ENCODE measurements around the gene SLC25A26.
"Not testable (repeated sequence)": the region's sequence is repeated elsewhere in the genome, so short reads cannot be mapped to it uniquely, and the experiment has no call there.

The SLC25A26 gene

GRCh38 chr3:66226093-66226492 is 5.3 kb downstream of the SLC25A26 start:
- H3K4me3 ChIP-seq (ENCODE audit: low read depth, low read length); H3K9me3 ChIP-seq (ENCODE audit: control insufficient read depth, insufficient read depth, low read length); H3K9ac ChIP-seq (ENCODE audit: low read depth, low read length); H3K27ac ChIP-seq (ENCODE audit: low read depth, low read length); H3K4me1 ChIP-seq (ENCODE audit: control insufficient read depth, insufficient read depth, low read length); H3K27me3 ChIP-seq (ENCODE audit: control insufficient read depth, insufficient read depth, low read length): not testable (repeated sequence)
- H3K36me3 ChIP-seq (ENCODE audit: control insufficient read depth, insufficient read depth, low read length), result peaks cover 12% of the 10 kb centered on the region; the same call in 1 of the 2 replicates

GRCh38 chr3:66227051-66227450 is 6.2 kb downstream of the SLC25A26 start:
- Histone ChIP-seq H3K27me3 (ENCODE audit: control insufficient read depth, insufficient read depth, low read length) (no peaks in the 10 kb centered on the region), H3K4me3 (ENCODE audit: low read depth, low read length) (no peak overlapping the region), H3K4me1 (ENCODE audit: control insufficient read depth, insufficient read depth, low read length) (no peaks in the 10 kb centered on the region), H3K9me3 (ENCODE audit: control insufficient read depth, insufficient read depth, low read length) (no peaks in the 10 kb centered on the region), H3K27ac (ENCODE audit: low read depth, low read length) (no peak overlapping the region), H3K9ac (ENCODE audit: low read depth, low read length) (no peak overlapping the region), H3K36me3 (ENCODE audit: control insufficient read depth, insufficient read depth, low read length) (peaks cover 12% of the 10 kb centered on the region; the same call in 1 of the 2 replicates)

GRCh38 chr3:66227915-66228314 is 7.1 kb downstream of the SLC25A26 start:
- Histone ChIP-seq H3K4me3 (ENCODE audit: low read depth, low read length) (no peak overlapping the region), H3K9me3 (ENCODE audit: control insufficient read depth, insufficient read depth, low read length) (no peaks in the 10 kb centered on the region), H3K36me3 (ENCODE audit: control insufficient read depth, insufficient read depth, low read length) (peaks cover 7% of the 10 kb centered on the region; the same call in 1 of the 2 replicates), H3K4me1 (ENCODE audit: control insufficient read depth, insufficient read depth, low read length) (no peaks in the 10 kb centered on the region), H3K27me3 (ENCODE audit: control insufficient read depth, insufficient read depth, low read length) (no peaks in the 10 kb centered on the region), H3K9ac (ENCODE audit: low read depth, low read length) (no peak overlapping the region), H3K27ac (ENCODE audit: low read depth, low read length) (no peak overlapping the region)

- H3K36me3 ChIP-seq (ENCODE audit: control insufficient read depth, insufficient read depth, low read length), result no peaks in the 10 kb centered on the region
- H3K9me3 ChIP-seq (ENCODE audit: control insufficient read depth, insufficient read depth, low read length), result no peaks in the 10 kb centered on the region
- no peak overlapping the region for H3K4me3 ChIP-seq (ENCODE audit: low read depth, low read length)
- H3K27me3 ChIP-seq (ENCODE audit: control insufficient read depth, insufficient read depth, low read length), result no peaks in the 10 kb centered on the region
- H3K4me1 ChIP-seq (ENCODE audit: control insufficient read depth, insufficient read depth, low read length), result no peaks in the 10 kb centered on the region
- H3K27ac ChIP-seq (ENCODE audit: low read depth, low read length), result no peak overlapping the region
- H3K9ac ChIP-seq (ENCODE audit: low read depth, low read length), result no peak overlapping the region
Measured at GRCh38 chr3:66228707-66229106, 7.9 kb downstream of the SLC25A26 start.

- Histone ChIP-seq H3K36me3 (ENCODE audit: control insufficient read depth, insufficient read depth, low read length) (no peaks in the 10 kb centered on the region), H3K27me3 (ENCODE audit: control insufficient read depth, insufficient read depth, low read length) (no peaks in the 10 kb centered on the region), H3K9ac (ENCODE audit: low read depth, low read length) (no peak overlapping the region), H3K4me1 (ENCODE audit: control insufficient read depth, insufficient read depth, low read length) (no peaks in the 10 kb centered on the region), H3K9me3 (ENCODE audit: control insufficient read depth, insufficient read depth, low read length) (no peaks in the 10 kb centered on the region), H3K27ac (ENCODE audit: low read depth, low read length) (no peak overlapping the region), H3K4me3 (ENCODE audit: low read depth, low read length) (no peak overlapping the region)
Measured at GRCh38 chr3:66229931-66230330, 9.1 kb downstream of the SLC25A26 start.

GRCh38 chr3:66233033-66233432 is 12.2 kb downstream of the SLC25A26 start:
- no peaks in the 10 kb centered on the region for H3K36me3 ChIP-seq (ENCODE audit: control insufficient read depth, insufficient read depth, low read length)
- no peak overlapping the region for H3K27ac ChIP-seq (ENCODE audit: low read depth, low read length)
- no peaks in the 10 kb centered on the region for H3K9me3 ChIP-seq (ENCODE audit: control insufficient read depth, insufficient read depth, low read length)
- H3K4me3 ChIP-seq (ENCODE audit: low read depth, low read length), result no peak overlapping the region
- H3K4me1 ChIP-seq (ENCODE audit: control insufficient read depth, insufficient read depth, low read length), result peaks cover 10% of the 10 kb centered on the region
- no peak overlapping the region for H3K9ac ChIP-seq (ENCODE audit: low read depth, low read length)
- H3K27me3 ChIP-seq (ENCODE audit: control insufficient read depth, insufficient read depth, low read length), result no peaks in the 10 kb centered on the region

GRCh38 chr3:66236281-66236680 is 15.5 kb downstream of the SLC25A26 start:
- Histone ChIP-seq H3K36me3 (ENCODE audit: control insufficient read depth, insufficient read depth, low read length) (peaks cover 15% of the 10 kb centered on the region), H3K27ac (ENCODE audit: low read depth, low read length) (no peak overlapping the region), H3K4me1 (ENCODE audit: control insufficient read depth, insufficient read depth, low read length) (peaks cover 10% of the 10 kb centered on the region), H3K9me3 (ENCODE audit: control insufficient read depth, insufficient read depth, low read length) (no peaks in the 10 kb centered on the region), H3K27me3 (ENCODE audit: control insufficient read depth, insufficient read depth, low read length) (no peaks in the 10 kb centered on the region), H3K4me3 (ENCODE audit: low read depth, low read length) (no peak overlapping the region), H3K9ac (ENCODE audit: low read depth, low read length) (no peak overlapping the region)

- Histone ChIP-seq H3K27me3 (ENCODE audit: control insufficient read depth, insufficient read depth, low read length) (no peaks in the 10 kb centered on the region), H3K36me3 (ENCODE audit: control insufficient read depth, insufficient read depth, low read length) (peaks cover 15% of the 10 kb centered on the region), H3K9me3 (ENCODE audit: control insufficient read depth, insufficient read depth, low read length) (no peaks in the 10 kb centered on the region), H3K4me3 (ENCODE audit: low read depth, low read length) (no peak overlapping the region), H3K27ac (ENCODE audit: low read depth, low read length) (no peak overlapping the region), H3K9ac (ENCODE audit: low read depth, low read length) (no peak overlapping the region), H3K4me1 (ENCODE audit: control insufficient read depth, insufficient read depth, low read length) (peaks cover 15% of the 10 kb centered on the region)
Measured at GRCh38 chr3:66237552-66237951, 16.8 kb downstream of the SLC25A26 start.

GRCh38 chr3:66239513-66240123 is 18.8 kb downstream of the SLC25A26 start:
- no peak overlapping the region for H3K27ac ChIP-seq (ENCODE audit: low read depth, low read length)
- peaks cover 15% of the 10 kb centered on the region for H3K4me1 ChIP-seq (ENCODE audit: control insufficient read depth, insufficient read depth, low read length)
- no peaks in the 10 kb centered on the region for H3K27me3 ChIP-seq (ENCODE audit: control insufficient read depth, insufficient read depth, low read length)
- no peaks in the 10 kb centered on the region for H3K9me3 ChIP-seq (ENCODE audit: control insufficient read depth, insufficient read depth, low read length)
- H3K36me3 ChIP-seq (ENCODE audit: control insufficient read depth, insufficient read depth, low read length), result peaks cover 33% of the 10 kb centered on the region
- H3K9ac ChIP-seq (ENCODE audit: low read depth, low read length), result no peak overlapping the region
- H3K4me3 ChIP-seq (ENCODE audit: low read depth, low read length), result no peak overlapping the region

- no peak overlapping the region for H3K4me3 ChIP-seq (ENCODE audit: low read depth, low read length)
- H3K4me1 ChIP-seq (ENCODE audit: control insufficient read depth, insufficient read depth, low read length), result peaks cover 15% of the 10 kb centered on the region
- no peak overlapping the region for H3K9ac ChIP-seq (ENCODE audit: low read depth, low read length)
- no peaks in the 10 kb centered on the region for H3K27me3 ChIP-seq (ENCODE audit: control insufficient read depth, insufficient read depth, low read length)
- H3K27ac ChIP-seq (ENCODE audit: low read depth, low read length), result no peak overlapping the region
- no peaks in the 10 kb centered on the region for H3K9me3 ChIP-seq (ENCODE audit: control insufficient read depth, insufficient read depth, low read length)
- peaks cover 38% of the 10 kb centered on the region for H3K36me3 ChIP-seq (ENCODE audit: control insufficient read depth, insufficient read depth, low read length)
Measured at GRCh38 chr3:66241466-66241865, 20.7 kb downstream of the SLC25A26 start.

- no peaks in the 10 kb centered on the region for H3K9me3 ChIP-seq (ENCODE audit: control insufficient read depth, insufficient read depth, low read length)
- no peak overlapping the region for H3K4me3 ChIP-seq (ENCODE audit: low read depth, low read length)
- H3K27ac ChIP-seq (ENCODE audit: low read depth, low read length), result no peak overlapping the region
- H3K27me3 ChIP-seq (ENCODE audit: control insufficient read depth, insufficient read depth, low read length), result no peaks in the 10 kb centered on the region
- peaks cover 40% of the 10 kb centered on the region for H3K36me3 ChIP-seq (ENCODE audit: control insufficient read depth, insufficient read depth, low read length)
- H3K9ac ChIP-seq (ENCODE audit: low read depth, low read length), result no peak overlapping the region
- H3K4me1 ChIP-seq (ENCODE audit: control insufficient read depth, insufficient read depth, low read length), result peaks cover 6% of the 10 kb centered on the region
Measured at GRCh38 chr3:66242788-66243464, 22.1 kb downstream of the SLC25A26 start.

Measured in HUES48 (cell line).